Endothelial cell (in vitro differentiated cells): ENCODE data around the gene C9orf85. TPM values are rescaled to one million over a fixed set of nuclear protein-coding genes. Genes with fewer than 3 reads are reported as not detected.

ENCODE experiments used
- DNase-seq: peaks from one replicate; pipeline ENCODE4 v3.0.0; 2021; ENCODE audit warnings: low spot score
- H3K27ac Mint-ChIP-seq: one replicate; pipeline ENCODE4 v1.8.0; 2021; ENCODE audit warnings: mixed read lengths, inconsistent platforms; ENCODE audit not compliant: unreplicated experiment
- H3K27me3 Mint-ChIP-seq: one replicate; pipeline ENCODE4 v1.8.0; 2021; ENCODE audit warnings: mild to moderate bottlenecking, moderate library complexity, mixed read lengths, inconsistent platforms; ENCODE audit not compliant: unreplicated experiment
- H3K36me3 Mint-ChIP-seq: one replicate; pipeline ENCODE4 v1.8.0; 2021; ENCODE audit warnings: mild to moderate bottlenecking, low read depth, mixed read lengths, inconsistent platforms; ENCODE audit not compliant: unreplicated experiment
- H3K4me1 Mint-ChIP-seq: one replicate; pipeline ENCODE4 v1.8.0; 2021; ENCODE audit warnings: mild to moderate bottlenecking, mixed read lengths, inconsistent platforms; ENCODE audit not compliant: unreplicated experiment
- H3K4me3 Mint-ChIP-seq: one replicate; pipeline ENCODE4 v1.8.0; 2021; ENCODE audit warnings: mild to moderate bottlenecking, mixed read lengths, inconsistent platforms; ENCODE audit not compliant: unreplicated experiment
- H3K9me3 Mint-ChIP-seq: one replicate; pipeline ENCODE4 v1.8.0; 2021; ENCODE audit warnings: mixed read lengths, inconsistent platforms; ENCODE audit not compliant: unreplicated experiment
- total RNA-seq: library from RNA; stranded (reverse); fragmentation: NEBNext Ultra II Directional; extraction: Animal tissue kit (Norgen Biotek cat#: 25700); gene quantifications from one replicate; pipeline ENCODE4 v1.2.1, GENCODE V29; 2021; ENCODE audit not compliant: unreplicated experiment
- TF ChIP-seq, protein P1 (sequence below): fragments of 200-600 bp; sonication (generic); IDR thresholded peaks from one replicate; pipeline ENCODE4 v1.5.0; 2021; ENCODE audit warnings: antibody characterized with exemption; ENCODE audit not compliant: unreplicated experiment

Gene C9orf85
- total RNA-seq, 1 donor from 2014 or later, result 12.2 TPM

- TF ChIP-seq, protein P1, sequence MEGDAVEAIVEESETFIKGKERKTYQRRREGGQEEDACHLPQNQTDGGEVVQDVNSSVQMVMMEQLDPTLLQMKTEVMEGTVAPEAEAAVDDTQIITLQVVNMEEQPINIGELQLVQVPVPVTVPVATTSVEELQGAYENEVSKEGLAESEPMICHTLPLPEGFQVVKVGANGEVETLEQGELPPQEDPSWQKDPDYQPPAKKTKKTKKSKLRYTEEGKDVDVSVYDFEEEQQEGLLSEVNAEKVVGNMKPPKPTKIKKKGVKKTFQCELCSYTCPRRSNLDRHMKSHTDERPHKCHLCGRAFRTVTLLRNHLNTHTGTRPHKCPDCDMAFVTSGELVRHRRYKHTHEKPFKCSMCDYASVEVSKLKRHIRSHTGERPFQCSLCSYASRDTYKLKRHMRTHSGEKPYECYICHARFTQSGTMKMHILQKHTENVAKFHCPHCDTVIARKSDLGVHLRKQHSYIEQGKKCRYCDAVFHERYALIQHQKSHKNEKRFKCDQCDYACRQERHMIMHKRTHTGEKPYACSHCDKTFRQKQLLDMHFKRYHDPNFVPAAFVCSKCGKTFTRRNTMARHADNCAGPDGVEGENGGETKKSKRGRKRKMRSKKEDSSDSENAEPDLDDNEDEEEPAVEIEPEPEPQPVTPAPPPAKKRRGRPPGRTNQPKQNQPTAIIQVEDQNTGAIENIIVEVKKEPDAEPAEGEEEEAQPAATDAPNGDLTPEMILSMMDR, result no peak
- Mint-ChIP-seq H3K9me3 (no peaks in the 10 kb centered on the region), H3K36me3 (peaks cover 6% of the 10 kb centered on the region), H3K4me3 (peak overlapping the region; percentile 100), H3K27me3 (peaks cover 11% of the 10 kb centered on the region), H3K27ac (peak overlapping the region; percentile 97), H3K4me1 (peaks cover 44% of the 10 kb centered on the region)
- no peak for DNase-seq
These were observed 483 bp downstream of the C9orf85 start for GRCh38 chr9:71911908-71912335.

- Mint-ChIP-seq H3K4me3 (no peak overlapping the region), H3K9me3 (no peaks in the 10 kb centered on the region), H3K36me3 (peaks cover 17% of the 10 kb centered on the region), H3K27me3 (peaks cover 5% of the 10 kb centered on the region), H3K4me1 (peaks cover 20% of the 10 kb centered on the region), H3K27ac (no peak overlapping the region)
- TF ChIP-seq, protein P1, result no peak
- DNase-seq, result no peak
These were observed 4.1 kb downstream of the C9orf85 start for GRCh38 chr9:71915495-71915894.

GRCh38 chr9:71916834-71917534 lies 5.5 kb downstream of the C9orf85 start:
- Mint-ChIP-seq H3K36me3 (peaks cover 17% of the 10 kb centered on the region), H3K27ac (no peak overlapping the region), H3K4me1 (peaks cover 11% of the 10 kb centered on the region), H3K4me3 (no peak overlapping the region), H3K27me3 (no peaks in the 10 kb centered on the region), H3K9me3 (no peaks in the 10 kb centered on the region)
- DNase-seq, result no peak
- TF ChIP-seq, protein P1, result no peak

DNA sequence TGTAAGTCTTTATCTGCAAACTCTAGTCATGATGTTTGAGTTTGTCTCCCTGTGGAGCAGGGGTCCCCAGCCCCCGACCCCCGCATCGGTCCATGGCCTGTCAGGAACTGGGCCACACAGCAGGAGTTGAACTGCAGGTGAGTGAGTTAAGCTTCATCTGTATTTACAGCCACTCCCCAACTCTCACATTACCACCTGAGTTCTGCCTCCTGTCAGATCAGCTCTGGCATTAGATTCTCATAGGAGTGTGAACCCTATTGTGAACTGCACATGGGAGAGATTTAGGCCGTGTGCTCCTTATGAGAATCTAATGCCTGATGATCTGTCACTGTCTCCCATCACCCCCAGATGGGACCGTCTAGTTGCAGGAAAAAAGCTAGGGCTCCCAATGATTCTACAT lies 7.0 kb downstream of the C9orf85 start:
- peaks cover 20% of the 10 kb centered on the region for H3K36me3 Mint-ChIP-seq

More for the DNA sequence above, 7.0 kb downstream of the C9orf85 start:
- Mint-ChIP-seq H3K9me3 (no peaks in the 10 kb centered on the region), H3K27me3 (peaks cover 2% of the 10 kb centered on the region), H3K4me1 (peaks cover 5% of the 10 kb centered on the region), H3K4me3 (no peak overlapping the region), H3K27ac (no peak overlapping the region)
- TF ChIP-seq, protein P1, result no peak
- DNase-seq, result no peak
